ENCODE measurements around the gene EXOC6B. TPM values are rescaled to one million over a fixed set of nuclear protein-coding genes. Genes with fewer than 3 reads are reported as not detected.

EXOC6B gene
- total RNA-seq, 2 donors from 2014 or later = 11.7 to 12.9 TPM

DNA sequence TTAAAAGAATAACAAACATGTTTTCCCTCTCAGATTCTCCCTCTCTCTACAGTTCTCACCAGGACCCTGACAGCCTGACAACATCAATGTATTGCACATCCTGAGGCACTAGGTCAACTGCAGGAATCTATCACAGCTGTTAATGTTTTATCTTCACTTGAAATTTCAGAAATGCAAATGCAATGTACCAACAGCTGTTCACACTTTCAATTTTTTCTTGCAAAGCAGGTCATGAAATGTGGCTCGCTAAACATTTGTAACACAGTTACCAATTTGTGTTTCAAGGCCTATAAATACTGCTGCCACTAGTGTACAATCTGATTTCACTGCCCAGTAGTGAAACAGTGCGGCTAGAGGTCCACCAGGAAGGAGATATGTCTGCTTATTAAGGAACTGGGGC is 147.8 kb downstream of the EXOC6B start:
- 83 to 85% methylated on average over 2 of the region's 2 CpGs for WGBS, 2 donors
- Histone ChIP-seq H3K4me1 (peaks cover 5% of the 10 kb centered on the region), H3K36me3 (replicated peaks in 1 of 2; ENCODE audit: insufficient read depth in 1 of 2, low read depth in 2 of 2) (no peaks in the 10 kb centered on the region), H3K27ac (no peak overlapping the region), H3K9me3 (no peaks in the 10 kb centered on the region), H3K4me3 (no peak overlapping the region), H3K27me3 (no peaks in the 10 kb centered on the region)
- TF ChIP-seq, protein P1, sequence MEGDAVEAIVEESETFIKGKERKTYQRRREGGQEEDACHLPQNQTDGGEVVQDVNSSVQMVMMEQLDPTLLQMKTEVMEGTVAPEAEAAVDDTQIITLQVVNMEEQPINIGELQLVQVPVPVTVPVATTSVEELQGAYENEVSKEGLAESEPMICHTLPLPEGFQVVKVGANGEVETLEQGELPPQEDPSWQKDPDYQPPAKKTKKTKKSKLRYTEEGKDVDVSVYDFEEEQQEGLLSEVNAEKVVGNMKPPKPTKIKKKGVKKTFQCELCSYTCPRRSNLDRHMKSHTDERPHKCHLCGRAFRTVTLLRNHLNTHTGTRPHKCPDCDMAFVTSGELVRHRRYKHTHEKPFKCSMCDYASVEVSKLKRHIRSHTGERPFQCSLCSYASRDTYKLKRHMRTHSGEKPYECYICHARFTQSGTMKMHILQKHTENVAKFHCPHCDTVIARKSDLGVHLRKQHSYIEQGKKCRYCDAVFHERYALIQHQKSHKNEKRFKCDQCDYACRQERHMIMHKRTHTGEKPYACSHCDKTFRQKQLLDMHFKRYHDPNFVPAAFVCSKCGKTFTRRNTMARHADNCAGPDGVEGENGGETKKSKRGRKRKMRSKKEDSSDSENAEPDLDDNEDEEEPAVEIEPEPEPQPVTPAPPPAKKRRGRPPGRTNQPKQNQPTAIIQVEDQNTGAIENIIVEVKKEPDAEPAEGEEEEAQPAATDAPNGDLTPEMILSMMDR (IDR thresholded peaks at IDR 0.05) = no peak
- no peak for TF ChIP-seq POLR2A (IDR thresholded peaks at IDR 0.05)
- no peak for ATAC-seq
- no peak for DNase-seq
- intact Hi-C loops (cut with DNase I) = no loop called here

DNA sequence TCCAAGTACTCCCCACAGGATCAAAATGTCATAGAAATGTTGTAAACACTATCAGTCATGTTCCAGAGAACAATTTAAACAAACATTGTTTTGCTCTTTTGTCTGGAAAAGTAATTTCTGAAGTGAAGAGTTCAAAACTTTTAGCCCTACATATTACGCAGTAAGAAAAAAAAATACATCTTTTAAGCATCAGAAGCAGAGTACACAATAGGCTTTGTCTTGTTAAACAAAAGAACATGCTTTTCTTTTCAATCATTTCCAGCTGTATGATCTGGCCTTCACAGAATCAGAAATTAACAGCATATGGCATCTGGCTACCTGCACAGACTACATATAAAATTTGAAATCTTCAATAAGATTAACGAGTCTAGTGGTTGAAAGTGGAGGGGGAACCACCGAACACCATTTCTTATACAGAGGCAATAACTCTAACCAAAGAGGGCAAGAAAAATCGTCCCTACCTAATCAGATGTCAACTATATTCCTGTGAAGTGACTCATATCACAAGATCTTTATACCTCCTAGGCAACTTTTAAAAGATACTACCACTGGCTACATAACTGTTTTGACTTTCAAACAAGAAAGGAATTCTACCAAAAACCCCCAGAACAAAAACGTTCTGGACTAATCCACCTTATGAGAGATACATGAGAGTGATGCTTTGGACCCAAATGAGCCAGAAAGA is 149.3 kb downstream of the EXOC6B start:
- intact Hi-C loops (cut with DNase I) = no loop called here
- no peaks in the 10 kb centered on the region for H3K36me3 ChIP-seq (replicated peaks in 1 of 2; ENCODE audit: insufficient read depth in 1 of 2, low read depth in 2 of 2)
- 72 to 81% methylated on average over 5 of the region's 5 CpGs for WGBS, 2 donors
- TF ChIP-seq, protein P1 (IDR thresholded peaks at IDR 0.05) = no peak
- TF ChIP-seq POLR2A (IDR thresholded peaks at IDR 0.05) = no peak
- H3K27ac ChIP-seq = no peak overlapping the region
- H3K9me3 ChIP-seq = no peaks in the 10 kb centered on the region
- no peak for DNase-seq
- ATAC-seq = no peak
- H3K4me1 ChIP-seq = peaks cover 5% of the 10 kb centered on the region
- no peak overlapping the region for H3K4me3 ChIP-seq
- H3K27me3 ChIP-seq = no peaks in the 10 kb centered on the region

DNA sequence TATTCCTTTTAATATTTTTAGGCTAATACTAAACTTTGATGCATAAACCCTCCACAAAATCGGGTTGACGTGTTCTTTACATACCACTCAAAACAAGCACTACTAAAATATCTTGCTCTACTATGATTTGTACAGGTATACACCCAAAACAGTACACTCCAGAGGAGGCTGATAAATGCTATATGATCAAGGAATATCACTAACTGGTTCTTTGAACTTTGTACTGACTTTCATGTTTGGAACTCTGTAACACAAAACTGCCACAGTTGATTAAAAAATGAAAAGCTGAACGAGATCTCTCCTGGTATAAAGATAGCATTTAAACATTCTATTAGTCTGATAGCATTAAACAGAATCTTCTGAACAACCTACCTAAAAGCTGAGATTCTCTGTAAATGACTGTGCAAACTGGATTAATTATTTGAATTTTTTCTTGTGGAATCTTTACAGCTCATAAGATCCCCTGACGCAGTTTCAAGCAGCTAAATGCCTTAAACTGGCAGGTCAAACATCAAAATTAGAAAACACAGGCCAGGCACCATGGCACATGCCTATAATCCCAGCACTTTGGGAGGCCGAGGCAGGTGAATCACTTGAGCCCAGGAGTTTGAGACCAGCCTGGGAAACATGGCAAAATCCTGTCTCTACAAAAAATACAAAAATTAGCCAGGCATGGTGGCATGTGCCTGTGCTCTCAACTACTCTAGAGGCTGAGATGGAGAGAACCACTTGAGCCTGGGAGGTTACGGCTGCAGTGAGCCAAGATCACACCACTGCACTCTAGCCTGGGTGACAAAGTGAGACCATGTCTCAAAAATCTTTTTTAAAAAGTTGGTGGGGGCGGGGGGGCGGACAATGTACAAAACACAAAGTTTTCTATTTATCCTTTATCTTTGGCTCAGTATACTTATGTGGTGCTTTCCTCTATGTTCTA is 150.6 kb downstream of the EXOC6B start:
- no peak overlapping the region for H3K27ac ChIP-seq
- no peaks in the 10 kb centered on the region for H3K9me3 ChIP-seq
- no peak for TF ChIP-seq POLR2A (IDR thresholded peaks at IDR 0.05)
- TF ChIP-seq, protein P1 (IDR thresholded peaks at IDR 0.05) = no peak
- H3K27me3 ChIP-seq = no peaks in the 10 kb centered on the region
- 78 to 83% methylated on average over 8 of the region's 8 CpGs for WGBS, 2 donors
- no peak for ATAC-seq
- no peak overlapping the region for H3K4me3 ChIP-seq
- no peaks in the 10 kb centered on the region for H3K36me3 ChIP-seq (replicated peaks in 1 of 2; ENCODE audit: insufficient read depth in 1 of 2, low read depth in 2 of 2)
- DNase-seq = no peak
- intact Hi-C loops (cut with DNase I) = no loop called here
- peaks cover 5% of the 10 kb centered on the region for H3K4me1 ChIP-seq

DNA sequence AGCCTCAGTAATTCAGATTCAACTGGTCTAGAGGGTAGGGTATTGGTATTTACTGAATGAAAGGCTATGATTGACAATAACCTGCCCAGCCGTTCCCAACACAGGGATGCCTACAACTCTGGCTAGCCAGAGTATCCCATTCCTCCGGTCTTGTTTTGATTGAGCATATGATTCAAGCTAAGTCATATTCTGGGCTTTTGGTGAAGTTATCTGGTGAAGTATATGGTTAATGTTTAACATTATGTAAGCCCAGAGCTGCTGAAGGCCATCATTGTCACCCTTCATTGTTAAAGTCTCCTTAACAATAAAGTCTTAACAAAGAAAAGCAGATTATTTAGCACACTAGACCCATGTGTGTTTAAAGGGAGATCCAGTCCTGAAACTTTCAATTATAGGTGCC is 152.6 kb downstream of the EXOC6B start:
- ATAC-seq (no peak), DNase-seq (no peak)
- no peak for TF ChIP-seq POLR2A (IDR thresholded peaks at IDR 0.05)
- TF ChIP-seq, protein P1 (IDR thresholded peaks at IDR 0.05) = no peak
- Histone ChIP-seq H3K4me1 (peaks cover 5% of the 10 kb centered on the region), H3K27me3 (no peaks in the 10 kb centered on the region), H3K27ac (no peak overlapping the region), H3K9me3 (no peaks in the 10 kb centered on the region), H3K36me3 (replicated peaks in 1 of 2; ENCODE audit: insufficient read depth in 1 of 2, low read depth in 2 of 2) (no peaks in the 10 kb centered on the region), H3K4me3 (no peak overlapping the region)
- 26 to 29% methylated on average over 2 of the region's 2 CpGs for WGBS, 2 donors
- intact Hi-C loops (cut with DNase I) = no loop called here

Data from body of pancreas (tissue), 4 donors.